Subcutaneous adipose tissue (tissue), 4 donors: ENCODE measurements around the gene PSTPIP1. TPM values are rescaled to one million over a fixed set of nuclear protein-coding genes. Genes with fewer than 3 reads are reported as not detected.

ENCODE experiments used
- CTCF ChIP-seq: fragments of 450-650 bp; IDR thresholded peaks from one replicate; pipeline ENCODE4 v1.5.1; 2016; ENCODE audit warnings: low read depth, mild to moderate bottlenecking, control low read depth, antibody characterized with exemption, moderate library complexity
- small RNA-seq: library from RNA; depleted of rRNA; stranded (forward); fragments of <200 nt; gene quantifications from one replicate; pipeline ENCODE3, GENCODE V24; 2016
- total RNA-seq, 4 donors: library from RNA; depleted of rRNA; stranded (reverse); fragments of >200 nt; gene quantifications; one replicate each; pipeline ENCODE4 v1.1.0, GENCODE V29; 2016

PSTPIP1 gene
- total RNA-seq, 4 donors from 2014 or later: 6.7 to 37.7 (median 26.7) TPM

- no peak for TF ChIP-seq CTCF
These were observed 79.4 kb downstream of the PSTPIP1 start for GRCh38 chr15:77074350-77074749.

DNA sequence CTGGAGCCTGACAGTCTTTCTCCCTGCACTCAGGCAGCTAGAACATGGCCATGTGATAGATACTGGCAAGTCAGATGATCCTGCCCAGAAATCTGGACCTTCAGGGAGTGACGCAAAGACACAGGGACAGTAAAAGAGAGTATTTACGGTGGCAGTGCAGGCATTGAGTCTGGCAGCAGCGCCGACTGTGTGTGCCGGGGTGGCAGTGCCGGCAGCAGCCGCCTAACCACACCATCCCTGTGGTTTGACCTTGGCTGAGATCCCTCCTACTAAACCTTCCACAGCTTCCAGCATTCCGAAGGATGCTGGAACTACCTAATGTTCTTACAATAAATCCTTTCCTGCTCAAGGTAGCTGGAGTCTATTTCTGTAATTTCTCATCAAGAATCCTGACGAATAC is 80.6 kb downstream of the PSTPIP1 start:
- TF ChIP-seq CTCF: no peak

DNA sequence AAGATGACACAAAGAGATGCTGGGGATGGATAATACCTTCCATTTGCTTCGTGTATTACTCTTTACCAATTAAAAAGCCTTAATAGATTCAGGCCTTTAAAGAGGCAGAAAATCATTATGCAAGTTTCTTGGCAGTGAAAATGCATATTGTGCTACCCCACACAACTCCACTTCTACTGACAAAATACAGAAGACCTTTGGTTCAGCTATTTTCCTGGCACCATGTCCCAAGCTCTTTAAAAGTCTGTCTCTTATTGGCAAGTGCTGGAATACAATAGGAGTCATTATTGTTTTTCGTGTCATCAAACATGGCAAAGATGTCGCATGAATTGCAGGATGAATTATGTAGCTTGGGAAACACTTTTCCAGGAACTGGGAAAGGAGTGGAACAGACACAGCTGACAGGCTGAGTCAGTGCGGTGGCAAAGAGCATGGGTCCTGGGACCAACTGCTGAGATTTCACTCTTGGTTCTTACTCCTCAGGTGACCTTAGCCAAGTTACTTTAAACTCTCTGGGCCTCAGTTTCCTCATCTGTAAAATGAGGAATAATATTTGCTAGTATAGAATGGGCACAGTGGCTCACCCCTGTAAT is 81.5 kb downstream of the PSTPIP1 start:
- no peak for TF ChIP-seq CTCF

DNA sequence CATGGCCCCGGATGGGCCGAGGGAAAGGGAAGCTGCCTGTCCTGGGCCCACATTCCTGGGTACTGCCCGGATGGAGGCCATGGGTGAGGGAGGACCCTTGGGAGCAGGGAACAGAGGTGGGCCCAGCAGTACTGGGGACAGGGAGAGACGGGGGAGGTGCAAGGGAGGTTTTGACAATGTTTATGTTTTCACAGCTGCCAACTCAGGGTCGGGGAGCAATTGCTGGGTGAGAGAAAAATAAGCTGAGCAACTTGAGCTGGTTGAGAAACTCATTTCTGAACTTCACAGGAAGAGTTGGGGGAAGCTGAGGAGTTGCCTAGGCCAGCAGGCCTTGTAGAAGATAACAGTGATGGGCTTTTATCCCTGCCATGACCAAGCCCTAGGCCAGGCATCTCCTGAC is 87.0 kb downstream of the PSTPIP1 start:
- no peak for TF ChIP-seq CTCF

DNA sequence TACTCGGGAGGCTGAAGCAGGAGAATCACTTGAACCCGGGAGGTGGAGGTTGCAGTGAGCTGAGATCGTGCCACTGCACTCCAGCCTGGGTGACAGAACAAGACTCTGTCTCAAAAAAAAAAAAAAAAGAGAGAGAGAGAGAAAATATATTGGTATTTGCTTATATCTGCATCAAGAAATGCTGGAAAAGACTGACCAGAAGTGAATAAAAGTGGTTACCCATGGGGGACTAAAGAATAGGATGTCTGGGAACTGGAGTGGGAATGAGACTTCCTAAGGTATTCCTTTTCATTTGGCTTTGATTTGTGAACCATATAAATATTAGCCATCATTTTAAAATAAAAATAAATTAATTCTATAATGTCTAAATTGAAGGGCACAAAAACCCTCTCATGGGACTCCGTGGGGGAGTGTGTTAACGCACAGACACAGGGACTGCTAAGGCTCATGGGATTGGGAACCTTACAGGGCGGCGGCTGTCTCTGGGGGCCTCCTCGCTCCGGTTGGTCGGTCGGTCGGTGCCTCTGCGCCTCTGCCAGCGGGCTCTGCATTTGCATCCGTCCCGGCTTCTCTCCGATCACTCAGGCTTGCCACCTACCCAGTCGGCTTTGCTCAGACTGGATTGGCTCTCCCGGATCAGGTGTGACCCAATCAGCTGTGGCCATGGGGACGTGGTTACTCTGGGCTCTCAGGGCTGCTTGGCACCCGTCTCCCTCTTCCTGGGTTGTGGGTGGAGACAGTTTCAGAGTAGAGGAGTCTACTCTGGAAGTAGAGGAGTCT is 88.6 kb downstream of the PSTPIP1 start:
- TF ChIP-seq CTCF: no peak

- no peak for TF ChIP-seq CTCF
These were observed 89.5 kb downstream of the PSTPIP1 start for GRCh38 chr15:77084436-77084835.

DNA sequence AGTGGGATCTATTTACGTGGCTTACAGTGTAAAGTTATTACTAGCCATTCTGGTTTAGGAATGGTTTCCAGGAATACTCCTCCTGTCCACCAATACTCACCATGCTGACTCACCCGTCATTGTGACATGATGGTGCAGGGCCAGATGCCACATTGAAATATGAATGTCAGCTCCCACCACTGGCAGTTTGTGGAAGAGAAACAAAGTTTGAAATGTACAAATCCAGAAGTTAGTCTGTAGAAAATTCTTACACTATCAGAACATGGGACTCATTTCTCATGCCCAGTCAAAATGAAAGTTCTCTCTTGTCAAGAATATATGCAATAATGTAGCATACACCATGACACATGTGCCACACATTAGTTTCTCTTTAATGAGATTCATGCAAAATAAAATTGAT is 90.4 kb downstream of the PSTPIP1 start:
- no peak for TF ChIP-seq CTCF

Small RNAs within 50 kb of the gene (small RNA-seq; reads per million reads assigned to genes)
- not detected for gene RN7SL278P

Other genes with a start within 250 kb of the PSTPIP1 start
- 10 to 100 TPM; 23.5 to 27.7 (median 24.2) TPM for gene SCAPER, start 89.8 kb upstream of the PSTPIP1 start, total RNA-seq
- 10 to 100 TPM; 38.8 to 56.1 (median 50.2) TPM for gene RCN2, start 63.4 kb upstream of the PSTPIP1 start, total RNA-seq
- 100 to 1,000 TPM; 274 to 484 (median 372) TPM for gene TSPAN3, start 76.0 kb downstream of the PSTPIP1 start, total RNA-seq